Measurements from ENCODE around the gene FAM131C.

GRCh38 chr1:16022393-16022792 lies 51.1 kb downstream of the FAM131C start:
- no peak for TF ChIP-seq REST (IDR thresholded peaks at IDR 0.05; ENCODE audit: insufficient read depth in 1 of 2, low read depth in 2 of 2, low read length in 2 of 2)
- TF ChIP-seq POLR2AphosphoS5 (IDR thresholded peaks at IDR 0.05; ENCODE audit: low read depth, low read length), result no peak
- no peak for TF ChIP-seq TAF1 (IDR thresholded peaks at IDR 0.05; ENCODE audit: borderline replicate concordance, insufficient read depth, low read length)
- no peak for TF ChIP-seq SIN3A (IDR thresholded peaks at IDR 0.05; ENCODE audit: borderline replicate concordance, insufficient read depth, low read length)
